Measurements from ENCODE around the gene MVB12B. TPM values are rescaled to one million over a fixed set of nuclear protein-coding genes. Genes with fewer than 3 reads are reported as not detected.

The MVB12B gene
- total RNA-seq, 1 experiment from 2014 or later = 5.7 TPM

DNA sequence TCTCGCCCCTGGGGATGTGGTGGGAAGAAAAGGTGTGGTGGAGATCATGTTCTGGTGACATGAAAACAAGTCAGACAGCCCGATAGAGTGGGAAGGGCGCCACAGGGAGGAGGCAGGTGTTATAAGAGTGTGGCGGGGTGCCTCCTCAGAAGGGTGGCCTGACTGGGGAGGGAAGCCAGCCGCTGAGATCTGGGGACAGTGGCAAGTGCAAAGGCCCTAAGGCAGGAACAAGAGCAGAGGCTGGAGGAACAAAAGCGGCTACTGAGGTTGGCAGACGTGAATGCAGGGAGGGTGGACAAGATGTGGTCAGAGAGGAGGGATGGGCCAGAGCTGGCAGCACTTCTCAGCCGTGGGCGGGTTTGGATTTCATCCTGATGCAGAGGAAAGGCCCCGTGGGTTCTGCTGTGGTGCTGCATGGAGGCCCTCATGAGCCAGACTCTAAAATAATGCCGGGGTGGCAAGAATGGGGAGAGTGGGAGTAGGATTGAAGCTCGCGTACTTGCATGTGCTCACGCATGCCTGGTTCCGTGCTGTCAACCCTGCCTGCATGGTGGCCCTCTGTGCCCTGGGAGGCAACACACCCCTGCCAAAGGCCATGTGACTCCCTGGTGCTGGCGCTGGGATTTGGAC is 89.2 kb downstream of the MVB12B start:
- H3K27ac Mint-ChIP-seq = no peak overlapping the region
- no peak for DNase-seq (ENCODE audit: low spot score)
- TF ChIP-seq, protein P1, sequence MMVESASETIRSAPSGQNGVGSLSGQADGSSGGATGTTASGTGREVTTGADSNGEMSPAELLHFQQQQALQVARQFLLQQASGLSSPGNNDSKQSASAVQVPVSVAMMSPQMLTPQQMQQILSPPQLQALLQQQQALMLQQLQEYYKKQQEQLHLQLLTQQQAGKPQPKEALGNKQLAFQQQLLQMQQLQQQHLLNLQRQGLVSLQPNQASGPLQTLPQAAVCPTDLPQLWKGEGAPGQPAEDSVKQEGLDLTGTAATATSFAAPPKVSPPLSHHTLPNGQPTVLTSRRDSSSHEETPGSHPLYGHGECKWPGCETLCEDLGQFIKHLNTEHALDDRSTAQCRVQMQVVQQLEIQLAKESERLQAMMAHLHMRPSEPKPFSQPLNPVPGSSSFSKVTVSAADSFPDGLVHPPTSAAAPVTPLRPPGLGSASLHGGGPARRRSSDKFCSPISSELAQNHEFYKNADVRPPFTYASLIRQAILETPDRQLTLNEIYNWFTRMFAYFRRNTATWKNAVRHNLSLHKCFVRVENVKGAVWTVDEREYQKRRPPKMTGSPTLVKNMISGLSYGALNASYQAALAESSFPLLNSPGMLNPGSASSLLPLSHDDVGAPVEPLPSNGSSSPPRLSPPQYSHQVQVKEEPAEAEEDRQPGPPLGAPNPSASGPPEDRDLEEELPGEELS (CRISPR knock-in tag; IDR thresholded peaks at IDR 0.05) = no peak
- TF ChIP-seq ZNF671 (CRISPR knock-in tag; IDR thresholded peaks at IDR 0.05) = no peak
- no peak for TF ChIP-seq ZNF416 (CRISPR knock-in tag; IDR thresholded peaks at IDR 0.05)
- TF ChIP-seq, protein P2, sequence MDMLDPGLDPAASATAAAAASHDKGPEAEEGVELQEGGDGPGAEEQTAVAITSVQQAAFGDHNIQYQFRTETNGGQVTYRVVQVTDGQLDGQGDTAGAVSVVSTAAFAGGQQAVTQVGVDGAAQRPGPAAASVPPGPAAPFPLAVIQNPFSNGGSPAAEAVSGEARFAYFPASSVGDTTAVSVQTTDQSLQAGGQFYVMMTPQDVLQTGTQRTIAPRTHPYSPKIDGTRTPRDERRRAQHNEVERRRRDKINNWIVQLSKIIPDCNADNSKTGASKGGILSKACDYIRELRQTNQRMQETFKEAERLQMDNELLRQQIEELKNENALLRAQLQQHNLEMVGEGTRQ (CRISPR knock-in tag; IDR thresholded peaks at IDR 0.05) = no peak
- TF ChIP-seq, protein P3, sequence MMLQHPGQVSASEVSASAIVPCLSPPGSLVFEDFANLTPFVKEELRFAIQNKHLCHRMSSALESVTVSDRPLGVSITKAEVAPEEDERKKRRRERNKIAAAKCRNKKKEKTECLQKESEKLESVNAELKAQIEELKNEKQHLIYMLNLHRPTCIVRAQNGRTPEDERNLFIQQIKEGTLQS (CRISPR knock-in tag; conservative IDR thresholded peaks at IDR 0.05) = no peak
- TF ChIP-seq OVOL2 (CRISPR knock-in tag; IDR thresholded peaks at IDR 0.05; ENCODE audit: borderline replicate concordance) = no peak
- TF ChIP-seq NR2C2 (CRISPR knock-in tag; IDR thresholded peaks at IDR 0.05) = no peak
- TF ChIP-seq, protein P4, sequence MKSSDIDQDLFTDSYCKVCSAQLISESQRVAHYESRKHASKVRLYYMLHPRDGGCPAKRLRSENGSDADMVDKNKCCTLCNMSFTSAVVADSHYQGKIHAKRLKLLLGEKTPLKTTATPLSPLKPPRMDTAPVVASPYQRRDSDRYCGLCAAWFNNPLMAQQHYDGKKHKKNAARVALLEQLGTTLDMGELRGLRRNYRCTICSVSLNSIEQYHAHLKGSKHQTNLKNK (CRISPR knock-in tag; IDR thresholded peaks at IDR 0.05) = no peak
- no peak for TF ChIP-seq NFE2L1 (CRISPR knock-in tag; IDR thresholded peaks at IDR 0.05)
- TF ChIP-seq, protein P5, sequence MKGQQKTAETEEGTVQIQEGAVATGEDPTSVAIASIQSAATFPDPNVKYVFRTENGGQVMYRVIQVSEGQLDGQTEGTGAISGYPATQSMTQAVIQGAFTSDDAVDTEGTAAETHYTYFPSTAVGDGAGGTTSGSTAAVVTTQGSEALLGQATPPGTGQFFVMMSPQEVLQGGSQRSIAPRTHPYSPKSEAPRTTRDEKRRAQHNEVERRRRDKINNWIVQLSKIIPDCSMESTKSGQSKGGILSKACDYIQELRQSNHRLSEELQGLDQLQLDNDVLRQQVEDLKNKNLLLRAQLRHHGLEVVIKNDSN (CRISPR knock-in tag; IDR thresholded peaks at IDR 0.05) = no peak
- H3K9me3 Mint-ChIP-seq = no peaks in the 10 kb centered on the region
- ChIA-PET POLR2A (no interaction called here), CTCF (interaction anchor here (1.1 to 2.0 kb wide), 4 partner anchors 17 to 275 kb away, joined by 3 to 7 read pairs (median 5); no protein-coding TSS in a partner anchor)
- ATAC-seq = no peak
- no peak overlapping the region for H3K4me3 Mint-ChIP-seq
- peaks cover 14% of the 10 kb centered on the region for H3K4me1 Mint-ChIP-seq
- H3K36me3 Mint-ChIP-seq = no peaks in the 10 kb centered on the region
- no peaks in the 10 kb centered on the region; the same call in 1 of the 2 replicates for H3K27me3 Mint-ChIP-seq (ENCODE audit: low read depth)

DNA sequence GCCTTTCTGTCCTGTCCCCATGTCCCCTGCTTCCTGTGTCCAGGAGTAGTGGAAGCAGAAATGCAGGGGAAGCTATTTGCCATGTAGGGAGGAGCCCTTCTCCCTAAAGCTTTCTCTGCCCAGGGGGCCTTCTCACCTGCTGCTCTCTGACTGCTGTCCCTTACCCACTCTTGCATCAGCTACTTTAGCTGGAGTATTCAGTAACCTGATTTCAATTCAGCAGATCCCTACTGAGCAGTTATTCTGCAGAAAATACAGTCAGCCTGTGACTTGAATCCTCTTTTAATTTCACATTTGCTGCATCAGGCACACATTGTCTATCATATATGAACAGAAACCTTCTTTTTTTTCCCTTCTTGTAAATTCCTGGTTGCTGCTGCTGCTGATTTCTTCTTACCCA is 90.4 kb downstream of the MVB12B start:
- TF ChIP-seq, protein P6, sequence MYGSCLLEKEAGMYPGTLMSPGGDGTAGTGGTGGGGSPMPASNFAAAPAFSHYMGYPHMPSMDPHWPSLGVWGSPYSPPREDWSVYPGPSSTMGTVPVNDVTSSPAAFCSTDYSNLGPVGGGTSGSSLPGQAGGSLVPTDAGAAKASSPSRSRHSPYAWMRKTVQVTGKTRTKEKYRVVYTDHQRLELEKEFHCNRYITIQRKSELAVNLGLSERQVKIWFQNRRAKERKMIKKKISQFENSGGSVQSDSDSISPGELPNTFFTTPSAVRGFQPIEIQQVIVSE (CRISPR knock-in tag; IDR thresholded peaks at IDR 0.05; ENCODE audit: borderline replicate concordance) = no peak
- TF ChIP-seq, protein P7, sequence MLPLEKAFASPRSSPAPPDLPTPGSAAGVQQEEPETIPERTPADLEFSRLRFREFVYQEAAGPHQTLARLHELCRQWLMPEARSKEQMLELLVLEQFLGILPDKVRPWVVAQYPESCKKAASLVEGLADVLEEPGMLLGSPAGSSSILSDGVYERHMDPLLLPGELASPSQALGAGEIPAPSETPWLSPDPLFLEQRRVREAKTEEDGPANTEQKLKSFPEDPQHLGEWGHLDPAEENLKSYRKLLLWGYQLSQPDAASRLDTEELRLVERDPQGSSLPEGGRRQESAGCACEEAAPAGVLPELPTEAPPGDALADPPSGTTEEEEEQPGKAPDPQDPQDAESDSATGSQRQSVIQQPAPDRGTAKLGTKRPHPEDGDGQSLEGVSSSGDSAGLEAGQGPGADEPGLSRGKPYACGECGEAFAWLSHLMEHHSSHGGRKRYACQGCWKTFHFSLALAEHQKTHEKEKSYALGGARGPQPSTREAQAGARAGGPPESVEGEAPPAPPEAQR (CRISPR knock-in tag; IDR thresholded peaks at IDR 0.05) = no peak
- no peak for TF ChIP-seq FOXK1 (CRISPR knock-in tag; IDR thresholded peaks at IDR 0.05)
- TF ChIP-seq ZNF232 (CRISPR knock-in tag; IDR thresholded peaks at IDR 0.05) = no peak
- peak; percentile 70; the same call in 1 of the 2 replicates for TF ChIP-seq GABPB1 (CRISPR knock-in tag; IDR thresholded peaks at IDR 0.05)
- TF ChIP-seq ZNF121 (CRISPR knock-in tag; IDR thresholded peaks at IDR 0.05) = no peak
- TF ChIP-seq ETV6 (CRISPR knock-in tag; IDR thresholded peaks at IDR 0.05) = no peak
- TF ChIP-seq NR3C1 (CRISPR knock-in tag; conservative IDR thresholded peaks at IDR 0.05; ENCODE audit: low read depth) = no peak
- TF ChIP-seq ZNF423 (CRISPR knock-in tag; IDR thresholded peaks at IDR 0.05) = peak; percentile 96
- no peak for DNase-seq (ENCODE audit: low spot score)
- ChIA-PET POLR2A (no interaction called here), CTCF (interaction anchor here (1.1 to 2.0 kb wide), 3 partner anchors 18 to 83 kb away, joined by 4 to 7 read pairs (median 6); no protein-coding TSS in a partner anchor)
- ATAC-seq = no peak
- Mint-ChIP-seq H3K4me1 (peaks cover 26% of the 10 kb centered on the region), H3K36me3 (no peaks in the 10 kb centered on the region), H3K4me3 (no peak overlapping the region), H3K27ac (no peak overlapping the region), H3K9me3 (no peaks in the 10 kb centered on the region), H3K27me3 (ENCODE audit: low read depth) (peaks cover 2% of the 10 kb centered on the region; the same call in 1 of the 2 replicates)

Data from WTC11 (cell line).